IMR-90 (cell line): ENCODE measurements around the gene WDR3. TPM values are rescaled to one million over a fixed set of nuclear protein-coding genes. Genes with fewer than 3 reads are reported as not detected.
A peak's percentile ranks its signal among the peaks of the same experiment; 100 is the strongest.

Experiments
- ATAC-seq: fragments of 200-7000 bp; cut with Tn5 transposase; 2 replicates; pipeline ENCODE4 v1.9.1; 2020; ENCODE audit warnings: low read depth, mild to moderate bottlenecking, moderate library complexity
- BruUV-seq: library from RNA; stranded (reverse); fragments of 400-500 nt; replicated peaks from 2 replicates; lab custom pipeline; 2021; lab: Mats Ljungman, UMichigan
- CTCF ChIA-PET: fragments of 300-600 bp; formaldehyde crosslinking; extraction: SDS; loops from one replicate; lab custom pipeline; 2021; ENCODE audit warnings: antibody characterized with exemption; lab: Yijun Ruan, JAX
- POLR2A ChIA-PET: fragments of 300-600 bp; sonication (Branson Sonifier 250); formaldehyde crosslinking; loops from one replicate; lab custom pipeline; 2022; ENCODE audit warnings: antibody characterized with exemption; ENCODE audit not compliant: unreplicated experiment; lab: Charles Lee
- DNase-seq: peaks from one replicate; pipeline ENCODE4 v3.0.0; 2013
- H2AFZ ChIP-seq: replicated peaks from 2 replicates; pipeline ENCODE3; 2013; ENCODE audit warnings: low read length, mild to moderate bottlenecking; ENCODE audit not compliant: poor library complexity
- H2AK5ac ChIP-seq: 2 replicates; pipeline ENCODE4 v1.6.1; 2013; ENCODE audit warnings: low read depth, low read length, inconsistent platforms
- H2AK9ac ChIP-seq: replicated peaks from 2 replicates; pipeline ENCODE3; 2013; ENCODE audit warnings: mild to moderate bottlenecking, low read depth, low read length, moderate library complexity; ENCODE audit not compliant: poor library complexity
- H2BK120ac ChIP-seq: 2 replicates; pipeline ENCODE4 v1.6.1; 2013; ENCODE audit warnings: low read depth, low read length, inconsistent platforms
- H2BK15ac ChIP-seq: 3 replicates; pipeline ENCODE4 v1.6.1; 2013; ENCODE audit warnings: low read depth, low read length, inconsistent platforms
- H2BK20ac ChIP-seq: 2 replicates; pipeline ENCODE4 v1.6.1; 2013; ENCODE audit warnings: low read depth, mild to moderate bottlenecking, inconsistent platforms, low read length, moderate library complexity
- H2BK5ac ChIP-seq: 2 replicates; pipeline ENCODE4 v1.6.1; 2013; ENCODE audit warnings: mild to moderate bottlenecking, low read depth, low read length, inconsistent platforms; ENCODE audit not compliant: poor library complexity, severe bottlenecking
- H3K14ac ChIP-seq: replicated peaks from 2 replicates; pipeline ENCODE4 v1.6.1; 2013; ENCODE audit warnings: low read depth, low read length, inconsistent platforms
- H3K18ac ChIP-seq: 2 replicates; pipeline ENCODE4 v1.6.1; 2013; ENCODE audit warnings: low read depth, low read length, control low read depth
- H3K23ac ChIP-seq: 2 replicates; pipeline ENCODE4 v1.6.1; 2013; ENCODE audit warnings: low read depth, low read length, inconsistent platforms
- H3K27ac ChIP-seq: 2 replicates; pipeline ENCODE4 v1.5.1; 2013; ENCODE audit warnings: mild to moderate bottlenecking, control low read depth, low read length; ENCODE audit not compliant: insufficient read depth
- H3K27me3 ChIP-seq: 2 replicates; pipeline ENCODE4 v1.6.1; 2013; ENCODE audit warnings: low read length; ENCODE audit not compliant: control insufficient read depth, insufficient read depth
- H3K36me3 ChIP-seq: 2 replicates; pipeline ENCODE4 v1.6.1; 2013; ENCODE audit warnings: low read length, mixed read lengths; ENCODE audit not compliant: control insufficient read depth, insufficient read depth
- H3K4ac ChIP-seq: 2 replicates; pipeline ENCODE4 v1.6.1; 2013; ENCODE audit warnings: low read depth, low read length, inconsistent platforms
- H3K4me1 ChIP-seq: 2 replicates; pipeline ENCODE4 v1.6.1; 2013; ENCODE audit warnings: low read length, mixed read lengths; ENCODE audit not compliant: control insufficient read depth, insufficient read depth
- H3K4me2 ChIP-seq: 2 replicates; pipeline ENCODE4 v1.6.1; 2013; ENCODE audit warnings: low read depth, mild to moderate bottlenecking, control low read depth, low read length, moderate library complexity
- H3K4me3 ChIP-seq: 2 replicates; pipeline ENCODE4 v1.5.1; 2013; ENCODE audit warnings: low read depth, mild to moderate bottlenecking, control low read depth, low read length, moderate library complexity; ENCODE audit not compliant: insufficient read depth
- H3K56ac ChIP-seq: 2 replicates; pipeline ENCODE4 v1.6.1; 2013; ENCODE audit warnings: low read length, inconsistent platforms; ENCODE audit not compliant: insufficient read depth; ENCODE audit errors: extremely low read depth
- H3K79me1 ChIP-seq, 2 experiments: 2 replicates each; pipeline ENCODE4 v1.6.1; 2013; ENCODE audit warnings: low read length in 2 of 2, inconsistent platforms in 1 of 2, low read depth in 1 of 2
- H3K9ac ChIP-seq: 2 replicates; pipeline ENCODE4 v1.6.1; 2013; ENCODE audit warnings: low read depth, low read length, control low read depth
- H3K9me1 ChIP-seq: 2 replicates; pipeline ENCODE4 v1.6.1; 2013; ENCODE audit warnings: low read length, inconsistent platforms; ENCODE audit not compliant: insufficient read depth
- H3K9me3 ChIP-seq: 2 replicates; pipeline ENCODE4 v1.6.1; 2013; ENCODE audit warnings: low read length; ENCODE audit not compliant: control insufficient read depth, insufficient read depth
- H4K20me1 ChIP-seq: 2 replicates; pipeline ENCODE4 v1.6.1; 2013; ENCODE audit warnings: low read length, inconsistent platforms; ENCODE audit not compliant: insufficient read depth
- H4K5ac ChIP-seq: 2 replicates; pipeline ENCODE4 v1.6.1; 2013; ENCODE audit warnings: mild to moderate bottlenecking, low read depth, low read length, control low read depth
- H4K8ac ChIP-seq, 2 experiments: 2 replicates each; pipeline ENCODE4 v1.6.1; 2013; ENCODE audit warnings: low read depth in 2 of 2, low read length in 2 of 2, control low read depth in 1 of 2, inconsistent platforms in 1 of 2
- H4K91ac ChIP-seq: 2 replicates; pipeline ENCODE4 v1.6.1; 2013; ENCODE audit warnings: low read depth, low read length, inconsistent platforms; ENCODE audit not compliant: insufficient read depth
- BHLHE40 ChIP-seq: fragments of 150-350 bp; IDR thresholded peaks from 2 replicates; pipeline ENCODE4 v1.6.1; 2016; ENCODE audit warnings: mild to moderate bottlenecking, low read depth, low read length
- CEBPB ChIP-seq: IDR thresholded peaks from 2 replicates; pipeline ENCODE4 v1.6.1; 2012; ENCODE audit warnings: low read depth, low read length, improper control_type of control experiment
- MAFK ChIP-seq: IDR thresholded peaks from 2 replicates; pipeline ENCODE4 v1.6.1; 2012; ENCODE audit warnings: low read depth, low read length, improper control_type of control experiment
- MXI1 ChIP-seq: IDR thresholded peaks from 2 replicates; pipeline ENCODE4 v1.6.1; 2012; ENCODE audit warnings: low read depth, mild to moderate bottlenecking, low read length, moderate library complexity, borderline replicate concordance
- NFE2L2 ChIP-seq: fragments of 150-350 bp; IDR thresholded peaks from 2 replicates; pipeline ENCODE4 v1.6.1; 2016; ENCODE audit warnings: low read depth, mild to moderate bottlenecking, low read length
- WGBS, 2 experiments: methylation state at CpG; one replicate each; pipeline versions ENCODE4 v1.1.5 to v1.1.7; 2013; ENCODE audit warnings: missing lambda C conversion rate in 2 of 2; ENCODE audit not compliant: insufficient read length in 1 of 2; ENCODE audit errors: extremely low coverage in 2 of 2; 5-methylcytosine and 5-hydroxymethylcytosine counted together
- dilution Hi-C: fragments of 300-500 bp; cut with HindIII; formaldehyde crosslinking; loops from one replicate; pipeline ENCODE4 v1.14.3; 2018; ENCODE audit warnings: low sequenced_read_pairs; ENCODE audit not compliant: unreplicated experiment
- in situ Hi-C: fragments of 300-500 bp; cut with MboI; formaldehyde crosslinking; loops from 3 replicates; pipeline ENCODE4 v1.14.3; 2019; ENCODE audit warnings: low sequenced_read_pairs, inconsistent platforms, mixed read lengths
- intact Hi-C: fragments of 100-400 bp; cut with micrococcal nuclease; formaldehyde crosslinking; loops from 2 replicates; pipeline ENCODE4 v1.10.0; 2022
- polyA plus RNA-seq, 3 experiments: library from polyadenylated mRNA; depleted of rRNA; stranded (reverse); fragments of >200 nt; gene quantifications; 2 replicates each; pipeline ENCODE4 v1.2.3, GENCODE V29; 2012; ENCODE audit warnings: low replicate concordance in 1 of 3
- total RNA-seq: library from RNA; depleted of rRNA; stranded (reverse); fragments of >200 nt; gene quantifications from 2 replicates; pipeline ENCODE4 v1.2.3, GENCODE V29; 2012

The WDR3 gene
- total and polyA plus RNA-seq, 2 of the 4 experiments (the other 2 are of a cell fraction): 16.7 to 88.5 TPM

DNA sequence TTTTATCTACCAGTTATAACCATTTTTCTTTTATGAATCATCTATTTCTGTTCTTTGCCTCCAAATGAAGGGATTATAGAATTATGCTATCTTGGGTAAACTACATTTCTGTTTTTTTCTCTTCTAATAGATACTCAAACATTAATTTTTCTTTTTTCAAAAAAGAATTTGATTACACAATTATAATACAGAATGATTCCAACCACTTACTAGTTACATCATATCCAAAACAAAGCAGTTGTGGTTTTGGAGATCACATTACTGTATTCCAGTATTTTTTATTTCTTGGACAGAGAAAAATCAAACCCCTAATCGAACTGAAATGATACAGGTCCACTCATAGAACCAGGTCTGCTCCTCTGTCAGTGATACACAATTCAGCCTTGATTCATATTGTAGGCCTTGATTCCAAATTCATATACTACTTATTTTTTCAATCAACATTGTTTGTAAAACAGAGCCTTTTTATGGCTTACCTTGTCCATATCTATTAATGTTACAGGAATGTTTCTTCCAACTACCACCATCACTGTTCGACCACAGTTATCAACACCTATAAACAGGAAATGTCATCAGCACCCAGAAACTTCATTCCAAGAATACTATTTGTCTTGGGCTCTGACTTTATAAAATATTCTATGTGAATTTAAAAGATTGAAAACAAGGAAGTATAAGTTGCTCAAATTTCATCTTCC lies 43.3 kb upstream of the WDR3 start:
- Histone ChIP-seq H3K9me1 (peaks cover 8% of the 10 kb centered on the region; the same call in 1 of the 2 replicates), H3K4ac (peak overlapping the region; percentile 94), H3K4me3 (no peak overlapping the region), H3K18ac (peak overlapping the region; percentile 94; the same call in 1 of the 2 replicates), H3K36me3 (peaks cover 5% of the 10 kb centered on the region), H2BK20ac (peak overlapping the region; percentile 96; the same call in 1 of the 2 replicates), H3K23ac (peak overlapping the region; percentile 93), H4K91ac (peak overlapping the region; percentile 85), H3K27ac (peak overlapping the region; percentile 95; the same call in 1 of the 2 replicates), H3K4me1 (peaks cover 12% of the 10 kb centered on the region), H3K9ac (no peak overlapping the region), H2AK5ac (peak overlapping the region; percentile 91; the same call in 1 of the 2 replicates), H2BK120ac (peak overlapping the region; percentile 98), H3K14ac (peak overlapping the region; percentile 91), H3K9me3 (no peaks in the 10 kb centered on the region), H2BK5ac (peak overlapping the region; percentile 98), H3K4me2 (peak overlapping the region; percentile 38; the same call in 1 of the 2 replicates), H3K79me1 (peaks cover 6 to 30% of the 10 kb centered on the region in 2 experiments), H3K56ac (peak overlapping the region; percentile 89), H2AK9ac (no peak overlapping the region), H4K8ac (peak overlapping the region; percentile 88 to 96; a peak in 3 of 4 replicates), H3K27me3 (no peaks in the 10 kb centered on the region), H4K5ac (no peak overlapping the region), H4K20me1 (no peaks in the 10 kb centered on the region), H2BK15ac (0 out of 3 replicates have a peak overlapping the region, but pooled peaks have one; percentile 87), H2AFZ (no peak overlapping the region)
- intact Hi-C loops (no loop called here), in situ Hi-C loops (loop anchor here (25.0 kb wide), 1 partner anchor 124 kb away; no protein-coding TSS in a partner anchor), dilution Hi-C loops (no loop called here)
- DNase-seq: peak; percentile 77
- ATAC-seq: peak; percentile 68
- ChIA-PET POLR2A (no interaction called here), CTCF (no interaction called here)
- BruUV-seq: no TSS peak
- TF ChIP-seq MXI1 (no peak), BHLHE40 (no peak), MAFK (no peak), CEBPB (peak; percentile 73), NFE2L2 (no peak)
- WGBS, 2 experiments: no CpG with 5 or more reads among the region's 2 CpGs
